Kidney (tissue), 14 donors: Measurements from ENCODE around the gene MPZL1. TPM values are rescaled to one million over a fixed set of nuclear protein-coding genes. Genes with fewer than 3 reads are reported as not detected.

Source experiments
- DNase-seq, 5 donors: peaks; one replicate each; pipeline ENCODE4 v3.0.0-alpha.2; 2013 to 2020
- FAIRE-seq: peaks from 2 replicates; lab custom pipeline; 2012; peaks lifted over from hg19 to GRCh38; lab: Jason Lieb, UNC
- H3K27ac ChIP-seq, 2 donors: one replicate each; pipeline ENCODE4 v1.7.0; 2013; ENCODE audit warnings: low read depth in 2 of 2, low read length in 2 of 2, inconsistent platforms in 1 of 2
- H3K27me3 ChIP-seq: one replicate; pipeline ENCODE4 v1.7.1; 2013; ENCODE audit warnings: low read length, inconsistent platforms; ENCODE audit not compliant: control insufficient read depth, insufficient read depth
- H3K36me3 ChIP-seq, 3 donors: one replicate each; pipeline versions ENCODE4 v1.7.0 to v1.7.1; 2013; ENCODE audit warnings: low read length in 3 of 3, control low read depth in 1 of 3, inconsistent platforms in 1 of 3; ENCODE audit not compliant: insufficient read depth in 3 of 3, control insufficient read depth in 2 of 3
- H3K4me1 ChIP-seq, 3 donors: one replicate each; pipeline versions ENCODE4 v1.7.0 to v1.7.1; 2013; ENCODE audit warnings: low read length in 3 of 3, inconsistent platforms in 1 of 3, low read depth in 1 of 3; ENCODE audit not compliant: control insufficient read depth in 2 of 3, insufficient read depth in 2 of 3
- H3K4me3 ChIP-seq, 3 donors: one replicate each; pipeline versions ENCODE4 v1.7.0 to v1.8.1; 2013; ENCODE audit warnings: low read length in 3 of 3, control low read depth in 1 of 3, inconsistent platforms in 1 of 3
- H3K9ac ChIP-seq, 3 donors: one replicate each; pipeline versions ENCODE4 v1.7.0 to v1.7.1; 2013; ENCODE audit warnings: low read length in 3 of 3, control low read depth in 1 of 3, inconsistent platforms in 1 of 3
- H3K9me3 ChIP-seq, 3 donors: one replicate each; pipeline versions ENCODE4 v1.7.0 to v1.7.1; 2013; ENCODE audit warnings: low read length in 3 of 3, control low read depth in 1 of 3, inconsistent platforms in 1 of 3; ENCODE audit not compliant: control insufficient read depth in 2 of 3, insufficient read depth in 1 of 3
- intact Hi-C: fragments of 100-400 bp; cut with DNase I; formaldehyde crosslinking; loops from one replicate; pipeline ENCODE4 v1.11.1; 2022
- polyA plus RNA-seq: library from polyadenylated mRNA; stranded (reverse); fragments of 350-450 nt; fragmentation: Illumina TruSeq; extraction: RNeasy Lipid Tissue Mini Kit (QIAGEN cat#74804); gene quantifications from one replicate; pipeline ENCODE4 v1.2.3, GENCODE V29; 2014; ENCODE audit warnings: low read depth, low replicate concordance; ENCODE audit not compliant: insufficient read depth
- total RNA-seq: library from RNA; stranded (reverse); fragmentation: NEBNext Ultra II Directional; extraction: Animal tissue kit (Norgen Biotek cat#: 25700); gene quantifications from one replicate; pipeline ENCODE4 v1.2.1, GENCODE V29; 2021
- TF ChIP-seq, protein P1 (sequence below): IDR thresholded peaks from 3 replicates; pipeline ENCODE4 v1.5.1; 2012; ENCODE audit warnings: mild to moderate bottlenecking, moderate library complexity, borderline replicate concordance; ENCODE audit not compliant: insufficient read depth; ENCODE audit errors: extremely low read depth
- donor health status: control.
- donor health status: control.
- donor health status: control.
- donor health status: control.
- donor health status: control.
- donor health status: DM: yes; HTN: yes; CAD: no.
- donor health status: Normal renal cell carcinoma (clear cell type).

MPZL1 gene
- total and polyA plus RNA-seq, 2 donors from 2014 or later, result 42.1 to 98.3 TPM

DNA sequence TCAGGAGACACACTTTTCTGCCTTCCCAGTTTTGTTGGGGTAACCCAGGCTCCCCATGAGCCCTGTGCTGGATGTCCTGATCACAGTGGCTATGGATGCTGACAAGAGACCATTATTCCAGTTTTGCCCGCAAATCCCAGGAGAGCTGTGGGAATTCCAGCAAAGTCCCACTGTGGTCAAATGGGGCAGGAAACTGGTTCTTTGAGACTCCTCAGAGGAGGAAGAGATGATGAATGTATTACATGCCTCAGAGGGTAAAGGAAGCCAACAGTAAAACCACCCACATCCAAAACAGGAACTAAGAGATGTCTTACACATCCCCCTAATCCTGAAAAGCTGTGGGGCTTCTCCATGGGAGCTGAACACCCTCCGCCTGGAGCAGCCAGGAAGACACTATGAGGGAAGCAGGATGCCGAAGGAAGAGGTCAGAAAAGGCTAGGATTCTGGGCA, 12.8 kb upstream of the MPZL1 start:
- intact Hi-C loops, result no loop called here
- H3K9ac ChIP-seq, result no peak overlapping the region
- no peak for FAIRE-seq
- TF ChIP-seq, protein P1, sequence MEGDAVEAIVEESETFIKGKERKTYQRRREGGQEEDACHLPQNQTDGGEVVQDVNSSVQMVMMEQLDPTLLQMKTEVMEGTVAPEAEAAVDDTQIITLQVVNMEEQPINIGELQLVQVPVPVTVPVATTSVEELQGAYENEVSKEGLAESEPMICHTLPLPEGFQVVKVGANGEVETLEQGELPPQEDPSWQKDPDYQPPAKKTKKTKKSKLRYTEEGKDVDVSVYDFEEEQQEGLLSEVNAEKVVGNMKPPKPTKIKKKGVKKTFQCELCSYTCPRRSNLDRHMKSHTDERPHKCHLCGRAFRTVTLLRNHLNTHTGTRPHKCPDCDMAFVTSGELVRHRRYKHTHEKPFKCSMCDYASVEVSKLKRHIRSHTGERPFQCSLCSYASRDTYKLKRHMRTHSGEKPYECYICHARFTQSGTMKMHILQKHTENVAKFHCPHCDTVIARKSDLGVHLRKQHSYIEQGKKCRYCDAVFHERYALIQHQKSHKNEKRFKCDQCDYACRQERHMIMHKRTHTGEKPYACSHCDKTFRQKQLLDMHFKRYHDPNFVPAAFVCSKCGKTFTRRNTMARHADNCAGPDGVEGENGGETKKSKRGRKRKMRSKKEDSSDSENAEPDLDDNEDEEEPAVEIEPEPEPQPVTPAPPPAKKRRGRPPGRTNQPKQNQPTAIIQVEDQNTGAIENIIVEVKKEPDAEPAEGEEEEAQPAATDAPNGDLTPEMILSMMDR, result no peak
- H3K27ac ChIP-seq, result no peak overlapping the region
- no peaks in the 10 kb centered on the region for H3K4me1 ChIP-seq
- H3K27me3 ChIP-seq, result no peaks in the 10 kb centered on the region
- no peak overlapping the region for H3K4me3 ChIP-seq
- DNase-seq, result no peak
- H3K9me3 ChIP-seq, result no peaks in the 10 kb centered on the region
- H3K36me3 ChIP-seq, result no peaks in the 10 kb centered on the region

DNA sequence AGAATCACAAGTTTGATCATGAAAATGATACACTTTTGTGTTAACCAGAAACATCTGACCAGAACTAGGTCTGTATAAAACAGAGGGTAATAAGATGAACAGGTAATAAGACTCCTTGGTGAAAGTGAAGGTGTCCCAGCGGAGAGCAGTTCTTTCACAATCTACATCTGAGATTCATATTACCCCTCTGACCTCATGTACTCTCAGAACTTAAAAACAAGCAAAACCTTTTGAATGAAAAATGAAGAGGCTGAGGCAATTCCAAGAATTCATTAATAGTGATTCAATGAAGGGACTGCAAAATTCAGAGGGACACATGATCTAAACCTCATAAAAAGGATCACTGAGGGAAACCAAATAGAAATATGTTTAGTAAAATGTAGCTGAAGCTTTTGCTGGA, 10.9 kb upstream of the MPZL1 start:
- H3K9me3 ChIP-seq, result no peaks in the 10 kb centered on the region
- H3K9ac ChIP-seq, result no peak overlapping the region
- no peaks in the 10 kb centered on the region for H3K27me3 ChIP-seq
- H3K4me3 ChIP-seq, result no peak overlapping the region
- no peaks in the 10 kb centered on the region for H3K36me3 ChIP-seq
- FAIRE-seq, result no peak
- H3K4me1 ChIP-seq, result no peaks in the 10 kb centered on the region
- intact Hi-C loops, result no loop called here
- TF ChIP-seq, protein P1, result no peak
- H3K27ac ChIP-seq, result no peak overlapping the region
- no peak for DNase-seq

DNA sequence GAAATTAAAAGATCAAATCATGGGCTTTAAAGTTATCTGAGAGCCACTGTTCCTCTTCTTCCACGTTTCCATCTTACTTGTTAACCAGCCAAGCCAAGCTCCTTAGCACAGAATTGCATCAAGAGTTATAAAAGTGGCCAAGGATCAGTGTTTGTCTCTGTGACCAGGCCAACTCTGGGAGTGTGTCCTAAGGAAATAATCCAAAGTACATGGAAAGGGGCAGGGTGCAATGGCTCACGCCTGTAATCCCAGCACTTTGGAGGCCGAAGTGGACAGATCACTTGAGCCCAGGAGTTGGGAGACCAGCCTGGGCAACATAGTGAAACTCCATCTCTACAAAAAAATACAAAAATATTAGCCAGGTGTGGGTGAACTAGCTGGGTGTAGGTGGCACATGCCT, 10.0 kb upstream of the MPZL1 start:
- no peak overlapping the region for H3K27ac ChIP-seq
- no peak overlapping the region for H3K9ac ChIP-seq
- no peaks in the 10 kb centered on the region for H3K27me3 ChIP-seq
- FAIRE-seq (no peak), DNase-seq (no peak)
- TF ChIP-seq, protein P1, result no peak
- intact Hi-C loops, result no loop called here
- H3K4me3 ChIP-seq, result no peak overlapping the region
- no peaks in the 10 kb centered on the region for H3K36me3 ChIP-seq
- no peaks in the 10 kb centered on the region for H3K9me3 ChIP-seq
- H3K4me1 ChIP-seq, result no peaks in the 10 kb centered on the region
